ENCODE data around the gene KIAA1755.

The KIAA1755 gene

DNA sequence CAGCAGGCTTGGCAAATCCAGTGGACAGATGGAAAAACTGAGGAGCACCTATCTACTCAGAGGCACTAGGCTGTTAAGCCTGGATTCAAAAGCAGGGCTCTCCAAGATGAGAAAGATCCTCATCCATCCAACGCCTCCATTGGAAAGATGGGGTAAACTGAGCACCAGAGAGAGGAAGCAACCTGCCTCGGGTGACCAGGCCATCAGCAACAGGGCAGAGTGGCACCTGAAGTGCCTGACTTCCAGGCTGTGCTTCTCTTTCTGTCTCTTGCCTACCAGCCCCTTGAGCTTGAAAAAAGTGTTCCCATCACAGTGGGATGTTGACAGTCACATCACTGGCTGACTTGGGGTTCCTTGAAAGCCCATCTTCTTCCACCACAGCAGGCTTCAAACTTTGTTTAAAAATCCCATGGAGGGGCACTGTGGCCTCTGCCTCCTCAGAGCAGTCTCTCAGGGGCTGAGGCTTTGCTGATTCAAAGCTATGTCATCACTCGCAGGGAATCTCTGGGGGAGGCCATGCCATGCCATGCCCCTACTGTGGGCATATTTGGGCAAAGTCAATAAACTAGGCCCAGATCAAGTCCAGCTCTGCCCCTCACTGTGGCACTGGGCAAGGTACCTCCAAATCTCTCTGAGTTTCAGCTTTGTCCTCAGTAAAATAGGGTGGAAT is 50.7 kb downstream of the KIAA1755 start:
- Histone ChIP-seq H3K9me3 (ENCODE audit: insufficient read depth, low read length) (no peaks in the 10 kb centered on the region), H3K27ac (ENCODE audit: low read length) (no peak overlapping the region), H3K4me3 (ENCODE audit: low read length) (no peak overlapping the region), H3K4me2 (ENCODE audit: low read length) (no peak overlapping the region), H3K9ac (ENCODE audit: low read length) (no peak overlapping the region), H2AFZ (ENCODE audit: low read depth, low read length) (no peak overlapping the region), H3K27me3 (ENCODE audit: low read depth, low read length) (peaks cover 16% of the 10 kb centered on the region; the same call in 1 of the 2 replicates), H3K79me2 (ENCODE audit: low read length) (no peaks in the 10 kb centered on the region), H3K36me3 (replicated peaks; ENCODE audit: low read depth, low read length) (no peaks in the 10 kb centered on the region), H3K4me1 (ENCODE audit: low read length) (no peaks in the 10 kb centered on the region), H4K20me1 (ENCODE audit: insufficient read depth, low read length) (no peaks in the 10 kb centered on the region)
- TF ChIP-seq EZH2phosphoT487 (IDR thresholded peaks at IDR 0.05; ENCODE audit: low read depth): no peak
- no peak for TF ChIP-seq CTCF (IDR thresholded peaks at IDR 0.05; ENCODE audit: low read depth, low read length)

DNA sequence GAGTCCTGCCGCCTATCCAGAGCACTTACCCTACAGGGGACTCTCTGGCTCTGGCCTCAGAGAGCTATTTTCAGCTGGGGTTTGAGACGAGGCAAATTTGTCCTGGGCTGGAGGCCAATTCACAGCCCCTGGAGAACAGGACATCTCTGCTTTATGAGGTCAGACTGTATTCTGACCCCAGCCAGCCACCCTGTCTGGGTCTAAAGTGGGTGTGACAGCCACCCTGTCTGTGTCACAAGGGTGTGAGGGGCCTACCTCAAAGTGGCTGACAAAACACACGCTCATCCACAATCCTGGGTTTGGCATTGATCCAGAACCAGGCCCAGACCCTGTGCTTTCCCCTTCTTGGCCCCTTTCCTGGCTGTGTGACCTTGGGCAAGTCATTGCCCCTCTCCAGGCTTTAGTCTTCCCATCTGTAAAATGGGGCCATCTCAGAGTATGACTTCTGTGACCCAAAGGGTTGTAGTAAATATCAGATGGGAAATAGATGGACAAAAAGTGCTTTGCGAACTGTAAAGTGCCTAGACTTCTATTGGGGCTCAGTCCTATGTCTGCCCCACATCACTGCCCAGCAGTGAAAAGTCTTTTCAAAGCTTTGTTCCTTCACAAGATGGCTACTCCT is 51.4 kb downstream of the KIAA1755 start:
- no peaks in the 10 kb centered on the region for H3K79me2 ChIP-seq (ENCODE audit: low read length)
- no peak overlapping the region for H3K27ac ChIP-seq (ENCODE audit: low read length)
- H3K4me3 ChIP-seq (ENCODE audit: low read length): no peak overlapping the region
- no peaks in the 10 kb centered on the region for H3K4me1 ChIP-seq (ENCODE audit: low read length)
- TF ChIP-seq EZH2phosphoT487 (IDR thresholded peaks at IDR 0.05; ENCODE audit: low read depth) (no peak), CTCF (IDR thresholded peaks at IDR 0.05; ENCODE audit: low read depth, low read length) (no peak)
- H3K4me2 ChIP-seq (ENCODE audit: low read length): no peak overlapping the region
- no peak overlapping the region for H3K9ac ChIP-seq (ENCODE audit: low read length)
- no peak overlapping the region for H2AFZ ChIP-seq (ENCODE audit: low read depth, low read length)
- H3K9me3 ChIP-seq (ENCODE audit: insufficient read depth, low read length): no peaks in the 10 kb centered on the region
- no peaks in the 10 kb centered on the region for H3K36me3 ChIP-seq (replicated peaks; ENCODE audit: low read depth, low read length)
- peaks cover 22% of the 10 kb centered on the region for H3K27me3 ChIP-seq (ENCODE audit: low read depth, low read length)
- no peaks in the 10 kb centered on the region for H4K20me1 ChIP-seq (ENCODE audit: insufficient read depth, low read length)

DNA sequence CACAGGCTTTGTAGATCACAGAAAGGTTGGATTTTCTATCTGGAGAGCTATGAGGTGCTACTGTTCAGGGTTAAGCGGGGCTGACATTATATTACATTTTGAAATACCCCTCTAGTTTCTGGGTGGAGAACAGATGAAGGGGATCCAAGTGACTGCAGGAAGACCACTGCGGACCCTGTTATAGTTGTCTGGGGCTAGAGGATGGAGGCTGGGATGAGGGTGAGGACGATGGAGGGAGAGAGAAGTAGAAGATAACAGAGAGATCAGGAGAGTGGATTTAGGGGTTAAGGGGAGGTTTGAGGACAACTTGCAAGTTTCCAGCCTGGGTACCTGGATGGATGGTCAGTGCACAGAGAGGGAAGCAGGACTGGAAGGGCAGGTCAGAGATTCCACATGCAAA is 52.0 kb downstream of the KIAA1755 start:
- Histone ChIP-seq H3K9me3 (ENCODE audit: insufficient read depth, low read length) (no peaks in the 10 kb centered on the region), H3K27me3 (ENCODE audit: low read depth, low read length) (peaks cover 28% of the 10 kb centered on the region), H3K36me3 (replicated peaks; ENCODE audit: low read depth, low read length) (no peaks in the 10 kb centered on the region), H4K20me1 (ENCODE audit: insufficient read depth, low read length) (no peaks in the 10 kb centered on the region), H3K4me1 (ENCODE audit: low read length) (no peaks in the 10 kb centered on the region), H2AFZ (ENCODE audit: low read depth, low read length) (no peak overlapping the region), H3K9ac (ENCODE audit: low read length) (no peak overlapping the region), H3K79me2 (ENCODE audit: low read length) (no peaks in the 10 kb centered on the region), H3K4me3 (ENCODE audit: low read length) (no peak overlapping the region), H3K4me2 (ENCODE audit: low read length) (no peak overlapping the region), H3K27ac (ENCODE audit: low read length) (no peak overlapping the region)
- no peak for TF ChIP-seq CTCF (IDR thresholded peaks at IDR 0.05; ENCODE audit: low read depth, low read length)

DNA sequence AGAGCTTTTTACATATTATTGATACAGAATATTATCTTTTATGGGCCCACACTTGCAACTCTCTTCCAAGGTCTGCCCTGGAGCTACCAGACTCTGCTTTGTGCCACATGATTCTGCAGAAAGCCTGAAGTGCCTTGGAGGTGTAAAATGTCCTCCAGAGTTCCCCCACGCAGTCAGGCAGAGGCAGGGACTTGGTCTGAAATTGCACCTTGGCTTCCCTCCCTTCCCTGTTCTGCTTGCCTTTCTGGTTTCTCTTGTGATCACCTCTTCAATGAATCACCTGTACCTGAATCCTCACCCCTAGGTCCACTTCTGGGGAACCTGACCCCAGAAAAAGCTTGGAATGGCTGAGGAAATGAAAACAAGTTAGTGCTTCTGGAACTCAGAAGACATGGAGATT is 52.4 kb downstream of the KIAA1755 start:
- Histone ChIP-seq H3K9me3 (ENCODE audit: insufficient read depth, low read length) (no peaks in the 10 kb centered on the region), H3K4me2 (ENCODE audit: low read length) (no peak overlapping the region), H3K9ac (ENCODE audit: low read length) (no peak overlapping the region), H3K36me3 (replicated peaks; ENCODE audit: low read depth, low read length) (no peaks in the 10 kb centered on the region), H3K4me1 (ENCODE audit: low read length) (no peaks in the 10 kb centered on the region), H3K79me2 (ENCODE audit: low read length) (no peaks in the 10 kb centered on the region), H3K27me3 (ENCODE audit: low read depth, low read length) (peaks cover 32% of the 10 kb centered on the region), H2AFZ (ENCODE audit: low read depth, low read length) (no peak overlapping the region), H4K20me1 (ENCODE audit: insufficient read depth, low read length) (no peaks in the 10 kb centered on the region), H3K4me3 (ENCODE audit: low read length) (no peak overlapping the region), H3K27ac (ENCODE audit: low read length) (no peak overlapping the region)
- no peak for TF ChIP-seq CTCF (IDR thresholded peaks at IDR 0.05; ENCODE audit: low read depth, low read length)
- TF ChIP-seq EZH2phosphoT487 (IDR thresholded peaks at IDR 0.05; ENCODE audit: low read depth): no peak
